Brain microvascular endothelial cell (primary cell): ENCODE results near the gene PEX3.
"Not testable (repeated sequence)": the region's sequence is repeated elsewhere in the genome, so short reads cannot be mapped to it uniquely, and the experiment has no call there.

Source experiments
- DNase-seq: peaks from one replicate; pipeline ENCODE4 v3.0.0-alpha.2; 2020
- H3K27ac ChIP-seq: fragments of 250-450 bp; sonication (Bioruptor Pico); 2 replicates; pipeline ENCODE4 v1.5.1; 2020; ENCODE audit warnings: mild to moderate bottlenecking, moderate library complexity
- H3K27me3 ChIP-seq: fragments of 250-450 bp; sonication (Bioruptor Pico); replicated peaks from 2 replicates; pipeline ENCODE4 v1.5.1; 2020; ENCODE audit warnings: mild to moderate bottlenecking
- H3K36me3 ChIP-seq: fragments of 250-450 bp; sonication (Bioruptor Pico); replicated peaks from 2 replicates; pipeline ENCODE4 v1.5.1; 2020; ENCODE audit warnings: mild to moderate bottlenecking
- H3K4me3 ChIP-seq: 2 replicates; pipeline ENCODE4 v1.5.1; 2011; ENCODE audit warnings: low read depth, mild to moderate bottlenecking, control low read depth, low read length, moderate library complexity
- in situ Hi-C: cut with HindIII; loops from 2 replicates; pipeline ENCODE4 v1.10.0; 2017; ENCODE audit warnings: low sequenced_read_pairs, low pct_ligation_motif_present
- TF ChIP-seq, protein P1 (sequence below): IDR thresholded peaks from 2 replicates; pipeline ENCODE4 v1.5.1; 2011; ENCODE audit warnings: low read depth, mild to moderate bottlenecking, moderate library complexity, low read length, control low read depth, inconsistent platforms; ENCODE audit errors: missing control alignments

The PEX3 gene

GRCh38 chr6:143441680-143442545 is 8.7 kb upstream of the PEX3 start:
- in situ Hi-C loops = no loop called here
- Histone ChIP-seq H3K27ac (no peak overlapping the region), H3K4me3 (no peak overlapping the region), H3K27me3 (no peaks in the 10 kb centered on the region), H3K36me3 (no peaks in the 10 kb centered on the region)
- DNase-seq = peak; percentile 55
- TF ChIP-seq, protein P1, sequence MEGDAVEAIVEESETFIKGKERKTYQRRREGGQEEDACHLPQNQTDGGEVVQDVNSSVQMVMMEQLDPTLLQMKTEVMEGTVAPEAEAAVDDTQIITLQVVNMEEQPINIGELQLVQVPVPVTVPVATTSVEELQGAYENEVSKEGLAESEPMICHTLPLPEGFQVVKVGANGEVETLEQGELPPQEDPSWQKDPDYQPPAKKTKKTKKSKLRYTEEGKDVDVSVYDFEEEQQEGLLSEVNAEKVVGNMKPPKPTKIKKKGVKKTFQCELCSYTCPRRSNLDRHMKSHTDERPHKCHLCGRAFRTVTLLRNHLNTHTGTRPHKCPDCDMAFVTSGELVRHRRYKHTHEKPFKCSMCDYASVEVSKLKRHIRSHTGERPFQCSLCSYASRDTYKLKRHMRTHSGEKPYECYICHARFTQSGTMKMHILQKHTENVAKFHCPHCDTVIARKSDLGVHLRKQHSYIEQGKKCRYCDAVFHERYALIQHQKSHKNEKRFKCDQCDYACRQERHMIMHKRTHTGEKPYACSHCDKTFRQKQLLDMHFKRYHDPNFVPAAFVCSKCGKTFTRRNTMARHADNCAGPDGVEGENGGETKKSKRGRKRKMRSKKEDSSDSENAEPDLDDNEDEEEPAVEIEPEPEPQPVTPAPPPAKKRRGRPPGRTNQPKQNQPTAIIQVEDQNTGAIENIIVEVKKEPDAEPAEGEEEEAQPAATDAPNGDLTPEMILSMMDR = no peak

DNA sequence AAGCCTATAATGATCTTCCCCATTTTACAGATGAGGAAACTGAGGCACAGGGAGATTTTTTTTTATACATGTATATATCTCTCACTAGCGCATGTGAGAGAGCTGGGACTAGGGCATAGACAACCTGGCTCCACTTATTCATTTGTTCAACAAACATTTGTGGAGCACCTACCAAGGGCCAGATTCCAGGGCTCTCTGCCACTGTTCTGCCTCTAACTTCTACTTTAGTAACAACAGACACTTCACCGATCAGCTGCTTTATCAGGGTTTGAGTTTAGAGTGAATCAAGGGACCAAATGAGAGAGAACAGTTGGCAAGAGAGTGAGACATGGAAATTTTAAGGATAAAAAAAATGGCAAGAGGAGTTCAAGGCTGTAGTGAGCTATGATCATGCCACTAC is 7.5 kb upstream of the PEX3 start:
- in situ Hi-C loops = no loop called here

DNA sequence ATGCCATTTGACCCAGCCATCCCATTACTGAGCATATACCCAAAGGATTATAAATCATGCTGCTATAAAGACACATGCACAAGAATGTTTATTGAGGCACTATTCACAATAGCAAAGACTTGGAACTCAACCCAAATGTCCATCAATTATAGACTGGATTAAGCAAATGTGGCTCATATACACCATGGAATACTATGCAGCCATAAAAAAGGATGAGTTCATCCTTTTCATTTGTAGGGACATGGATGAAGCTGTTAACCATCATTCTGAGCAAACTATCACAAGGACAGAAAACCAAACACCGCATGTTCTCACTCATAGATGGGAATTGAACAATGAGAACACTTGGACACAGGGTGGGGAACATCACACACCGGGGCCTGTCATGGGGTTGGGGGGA is 2.7 kb upstream of the PEX3 start:
- H3K36me3 ChIP-seq, H3K27ac ChIP-seq, DNase-seq, in situ Hi-C loops, H3K27me3 ChIP-seq, H3K4me3 ChIP-seq: not testable (repeated sequence)

More for the DNA sequence above, 7.5 kb upstream of the PEX3 start:
- DNase-seq = no peak
- Histone ChIP-seq H3K27me3 (no peaks in the 10 kb centered on the region), H3K27ac (no peak overlapping the region), H3K4me3 (no peak overlapping the region), H3K36me3 (no peaks in the 10 kb centered on the region)
- TF ChIP-seq, protein P1 = no peak

- TF ChIP-seq, protein P1 = no peak
- Histone ChIP-seq H3K27ac (no peak overlapping the region), H3K27me3 (no peaks in the 10 kb centered on the region), H3K36me3 (no peaks in the 10 kb centered on the region), H3K4me3 (peak overlapping the region; percentile 92)
- DNase-seq = no peak
- in situ Hi-C loops = no loop called here
Observed at GRCh38 chr6:143449082-143449713, 1.4 kb upstream of the PEX3 start.

GRCh38 chr6:143449714-143450452 is 722 bp upstream of the PEX3 start:
- no peaks in the 10 kb centered on the region for H3K36me3 ChIP-seq
- peak overlapping the region; percentile 49 for H3K27ac ChIP-seq
- peak; percentile 45 for DNase-seq
- in situ Hi-C loops = no loop called here
- no peaks in the 10 kb centered on the region for H3K27me3 ChIP-seq
- peak overlapping the region; percentile 92 for H3K4me3 ChIP-seq
- TF ChIP-seq, protein P1 = no peak

DNA sequence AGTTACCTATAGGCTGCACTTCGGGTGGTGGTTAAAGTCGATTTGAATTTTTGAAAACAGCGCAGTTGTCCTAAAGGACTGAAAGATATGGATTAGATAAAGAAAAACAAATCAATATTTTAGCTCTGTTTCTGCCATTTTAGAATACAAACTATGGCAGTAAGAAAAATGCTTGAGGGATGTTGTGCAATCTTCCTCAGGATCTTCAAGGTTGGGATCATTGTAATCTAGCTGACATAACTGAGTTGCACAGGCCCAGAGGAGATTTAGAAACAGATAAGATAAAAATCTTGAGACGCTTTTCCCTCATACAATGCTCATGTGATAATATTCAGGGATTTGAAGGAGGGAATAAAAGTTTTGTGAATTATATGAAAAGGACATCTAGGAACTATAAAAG is 926 bp downstream of the PEX3 start:
- Histone ChIP-seq H3K4me3 (peak overlapping the region; percentile 92), H3K36me3 (no peaks in the 10 kb centered on the region), H3K27me3 (no peaks in the 10 kb centered on the region), H3K27ac (no peak overlapping the region)
- in situ Hi-C loops = no loop called here
- no peak for DNase-seq
- TF ChIP-seq, protein P1 = no peak
